GM19025 (cell line): Measurements from ENCODE around the gene AJUBA.
"Not testable (repeated sequence)": the region's sequence is repeated elsewhere in the genome, so short reads cannot be mapped to it uniquely, and the experiment has no call there.

Experiments used
- ATAC-seq: cut with Tn5 transposase; IDR thresholded peaks from one replicate; pipeline ENCODE4 v1.9.1; 2021; ENCODE audit warnings: mild to moderate bottlenecking, low read depth, moderate library complexity; ENCODE audit not compliant: unreplicated experiment

AJUBA gene

GRCh38 chr14:22982477-22983245 lies at the start of gene AJUBA:
Gene AJUBA, minus strand, starts transcription at chr14:22982551. Its CDS starts 285 bp downstream, at chr14:22982266.
- ATAC-seq, result no peak

DNA sequence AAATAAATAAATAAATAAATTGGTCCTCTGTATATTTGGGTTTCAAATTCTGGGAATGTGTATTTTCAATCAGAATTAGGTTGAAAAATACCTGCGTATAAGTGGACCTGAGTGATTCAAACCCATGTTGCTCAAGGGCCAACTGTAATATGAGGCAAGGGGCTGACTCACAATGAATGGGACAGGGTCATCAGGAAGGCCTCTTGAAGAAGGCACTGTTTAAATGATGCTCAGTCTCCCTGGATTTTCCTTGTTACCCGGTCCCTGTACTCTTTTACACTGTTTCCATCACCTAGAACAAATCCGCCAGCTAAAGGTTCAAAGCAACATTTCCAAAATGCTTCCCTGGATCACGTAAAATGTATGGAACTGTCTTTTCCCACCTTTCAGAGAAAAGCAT lies 48.6 kb upstream of the AJUBA start:
- no peak for ATAC-seq

- no peak for ATAC-seq
These were observed 46.4 kb upstream of the AJUBA start for GRCh38 chr14:23028799-23029198.

DNA sequence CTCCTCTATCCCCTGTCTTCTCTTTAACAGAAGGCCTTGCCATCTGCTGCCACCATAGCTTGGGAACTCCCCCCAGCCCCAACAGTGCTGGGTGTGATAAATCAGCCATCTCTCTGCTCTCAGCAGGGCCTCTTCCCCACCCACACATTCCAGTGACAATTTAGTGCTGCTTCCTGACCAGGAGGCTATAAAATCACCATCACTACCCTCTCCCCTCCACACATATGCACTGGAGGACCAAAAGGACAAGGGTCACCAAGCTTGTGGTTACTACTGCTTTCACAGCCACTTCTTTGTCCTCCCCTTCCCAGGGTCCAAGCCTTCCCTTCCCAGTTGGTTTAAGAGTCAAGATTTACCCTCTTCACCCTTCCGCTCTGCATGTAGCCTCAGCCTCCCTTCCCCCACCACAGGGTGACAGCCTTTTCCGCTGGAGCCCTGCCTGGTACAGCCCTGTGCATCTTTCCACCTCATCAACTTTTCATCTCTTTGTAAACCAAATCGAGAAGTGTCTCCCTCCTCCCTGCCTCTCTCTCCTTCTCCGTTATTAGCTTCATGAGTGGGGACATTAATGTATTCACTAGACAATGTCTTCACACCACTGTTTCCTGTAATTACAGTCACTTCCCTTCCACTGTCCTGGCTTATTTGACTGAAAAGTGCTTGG lies 42.9 kb upstream of the AJUBA start:
- no peak for ATAC-seq

- no peak for ATAC-seq
These were observed 42.3 kb upstream of the AJUBA start for GRCh38 chr14:23024612-23025075.

DNA sequence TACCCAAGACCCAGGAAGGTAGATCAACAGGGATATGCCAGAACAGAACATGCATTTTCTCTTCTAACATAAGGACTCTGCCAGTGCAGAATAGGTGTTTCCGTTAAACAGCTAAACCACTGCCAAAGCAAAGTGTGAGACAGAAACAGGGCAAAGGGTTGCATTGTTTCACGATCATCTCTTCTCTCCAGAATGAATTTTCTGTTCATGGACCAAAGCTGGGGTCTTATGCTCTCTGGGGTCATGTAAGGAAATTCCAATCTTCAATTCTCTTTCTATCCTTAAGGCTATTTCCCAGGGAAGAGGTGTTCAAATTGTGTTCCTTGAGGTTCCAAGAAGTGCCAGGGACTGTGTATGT lies 41.4 kb upstream of the AJUBA start:
- no peak for ATAC-seq

GRCh38 chr14:23023022-23023794 lies 40.9 kb upstream of the AJUBA start:
- no peak for ATAC-seq

GRCh38 chr14:23021889-23022442 lies 39.6 kb upstream of the AJUBA start:
- ATAC-seq, result no peak

GRCh38 chr14:23021434-23021833 lies 39.1 kb upstream of the AJUBA start:
- no peak for ATAC-seq

GRCh38 chr14:23020143-23021128 lies 38.1 kb upstream of the AJUBA start:
- no peak for ATAC-seq

DNA sequence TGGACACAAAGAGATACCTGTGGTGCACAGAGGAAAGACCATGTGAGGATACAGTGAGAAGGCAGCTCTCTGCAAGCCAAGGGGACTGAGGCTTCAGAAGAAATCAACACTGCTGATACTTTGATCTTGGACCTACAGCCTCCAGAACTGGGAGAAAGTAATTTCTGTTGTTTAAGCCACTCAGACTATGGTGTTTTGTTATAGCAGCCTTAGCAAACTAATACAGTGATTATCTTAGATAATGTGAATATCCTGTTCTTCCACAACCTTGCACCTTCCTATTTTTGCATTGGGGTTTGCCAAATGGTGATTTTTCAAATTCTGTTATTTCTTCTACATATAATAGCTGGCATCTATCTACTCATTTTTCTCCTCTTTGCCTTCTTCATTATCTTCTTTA lies 35.8 kb upstream of the AJUBA start:
- no peak for ATAC-seq

- ATAC-seq, result no peak
These were observed 34.7 kb upstream of the AJUBA start for GRCh38 chr14:23017091-23017490.

GRCh38 chr14:23015618-23016017 lies 33.3 kb upstream of the AJUBA start:
- ATAC-seq, result no peak

- not testable (repeated sequence) for ATAC-seq
These were observed 31.4 kb upstream of the AJUBA start for GRCh38 chr14:23013749-23014054.

- no peak for ATAC-seq
These were observed 30.9 kb upstream of the AJUBA start for GRCh38 chr14:23013054-23013748.

GRCh38 chr14:23009939-23010726 lies 27.8 kb upstream of the AJUBA start, which contains the start of gene C14orf93:
Gene C14orf93, minus strand, starts transcription at chr14:23010143. Its CDS starts 11,120 bp downstream, at chr14:22999023.
- peak; percentile 33 for ATAC-seq

GRCh38 chr14:23009483-23009938 lies 27.2 kb upstream of the AJUBA start:
- ATAC-seq, result no peak

GRCh38 chr14:23008831-23009230 lies 26.5 kb upstream of the AJUBA start:
- ATAC-seq, result no peak
